Prostate gland (tissue), 2 donors: ENCODE data around the gene EXOC3L1. TPM values are rescaled to one million over a fixed set of nuclear protein-coding genes. Genes with fewer than 3 reads are reported as not detected.

Experiments used
- DNase-seq: peaks from one replicate; pipeline ENCODE4 v3.0.0-alpha.2; 2019; ENCODE audit warnings: low spot score
- H3K27ac ChIP-seq, 2 donors: fragments of 200-600 bp; sonication (generic); 2 replicates each; pipeline ENCODE4 v1.5.1; 2017 to 2019
- H3K27me3 ChIP-seq: fragments of 200-600 bp; sonication (generic); replicated peaks from 2 replicates; pipeline ENCODE4 v1.5.1; 2019; ENCODE audit not compliant: insufficient read depth
- H3K36me3 ChIP-seq, 2 donors: fragments of 200-600 bp; sonication (generic); 1 replicate in 1 of 2; 2 replicates in 1 of 2; pipeline versions ENCODE4 v1.5.1 to v1.8.1; 2017 to 2019
- H3K4me1 ChIP-seq: fragments of 200-600 bp; sonication (generic); replicated peaks from 2 replicates; pipeline ENCODE4 v1.5.1; 2019
- H3K4me3 ChIP-seq, 2 donors: fragments of 200-600 bp; sonication (generic); 2 replicates each; pipeline ENCODE4 v1.5.1; 2017 to 2019
- H3K9me3 ChIP-seq: fragments of 200-600 bp; sonication (generic); 2 replicates; pipeline ENCODE4 v1.5.1; 2017
- CTCF ChIP-seq, 4 experiments: fragments of 200-600 bp in 2 of 4; fragments of 450-650 bp in 2 of 4; sonication (generic) in 2 of 4; IDR thresholded peaks; 1 replicate in 3 of 4; 2 replicates in 1 of 4; pipeline ENCODE4 v1.5.1; 2016 to 2019; ENCODE audit warnings: antibody characterized with exemption in 4 of 4, mild to moderate bottlenecking in 2 of 4, moderate library complexity in 2 of 4
- POLR2A ChIP-seq: fragments of 450-650 bp; IDR thresholded peaks from one replicate; pipeline ENCODE4 v1.6.1; 2016; ENCODE audit warnings: antibody characterized with exemption, mild to moderate bottlenecking
- POLR2AphosphoS5 ChIP-seq: sonication (generic); formaldehyde crosslinking; IDR thresholded peaks from one replicate; pipeline ENCODE4 v1.6.1; 2017; ENCODE audit warnings: antibody characterized with exemption
- WGBS: methylation state at CpG from one replicate; pipeline ENCODE4 v1.1.5; 2018; 5-methylcytosine and 5-hydroxymethylcytosine counted together
- intact Hi-C: fragments of 100-400 bp; cut with DNase I; formaldehyde crosslinking; loops from one replicate; pipeline ENCODE4 v1.14.2; 2022
- total RNA-seq, 2 donors: library from RNA; depleted of rRNA; stranded (reverse); fragments of >200 nt; gene quantifications; one replicate each; pipeline ENCODE4 v1.1.0, GENCODE V29; 2016

The EXOC3L1 gene
- total RNA-seq, 2 donors from 2014 or later: 1.1 to 8.2 TPM

GRCh38 chr16:67190448-67191399, 788 bp upstream of the EXOC3L1 start:
- peaks cover 6 to 15% of the 10 kb centered on the region in 2 donors for H3K36me3 ChIP-seq
- no peak overlapping the region for H3K4me3 ChIP-seq
- H3K4me1 ChIP-seq: peaks cover 18% of the 10 kb centered on the region
- 75% methylated on average over 13 of the region's 13 CpGs for WGBS
- H3K9me3 ChIP-seq: no peaks in the 10 kb centered on the region
- TF ChIP-seq POLR2AphosphoS5: no peak
- TF ChIP-seq CTCF (IDR thresholded peaks at IDR 0.05): no peak
- TF ChIP-seq POLR2A: no peak
- intact Hi-C loops: no loop called here
- H3K27me3 ChIP-seq: no peaks in the 10 kb centered on the region
- DNase-seq: no peak
- no peak overlapping the region for H3K27ac ChIP-seq

- no peaks in the 10 kb centered on the region for H3K9me3 ChIP-seq
- no peak for TF ChIP-seq POLR2AphosphoS5
- no peak for TF ChIP-seq POLR2A
- TF ChIP-seq CTCF (IDR thresholded peaks at IDR 0.05): no peak
- H3K4me3 ChIP-seq: no peak overlapping the region
- WGBS: 92% methylated on average over 14 of the region's 15 CpGs
- no peak for DNase-seq
- intact Hi-C loops: no loop called here
- H3K4me1 ChIP-seq: peaks cover 32% of the 10 kb centered on the region
- H3K27ac ChIP-seq: no peak overlapping the region
- H3K36me3 ChIP-seq: no peaks in the 10 kb centered on the region
- no peaks in the 10 kb centered on the region for H3K27me3 ChIP-seq
These were observed 1.1 kb downstream of the EXOC3L1 start for GRCh38 chr16:67188798-67189197.

- Histone ChIP-seq H3K27me3 (no peaks in the 10 kb centered on the region), H3K36me3 (no peaks in the 10 kb centered on the region), H3K27ac (no peak overlapping the region), H3K4me1 (peaks cover 27% of the 10 kb centered on the region), H3K9me3 (no peaks in the 10 kb centered on the region), H3K4me3 (no peak overlapping the region)
- DNase-seq: no peak
- TF ChIP-seq CTCF (IDR thresholded peaks at IDR 0.05): no peak
- TF ChIP-seq POLR2A: no peak
- TF ChIP-seq POLR2AphosphoS5: no peak
- WGBS: 84% methylated on average over 4 of the region's 4 CpGs
- intact Hi-C loops: no loop called here
These were observed 1.6 kb downstream of the EXOC3L1 start for GRCh38 chr16:67188323-67188722.

GRCh38 chr16:67187175-67187890, 2.6 kb downstream of the EXOC3L1 start:
- Histone ChIP-seq H3K4me1 (peaks cover 18% of the 10 kb centered on the region), H3K36me3 (no peaks in the 10 kb centered on the region), H3K9me3 (no peaks in the 10 kb centered on the region), H3K4me3 (no peak overlapping the region), H3K27ac (no peak overlapping the region), H3K27me3 (no peaks in the 10 kb centered on the region)
- no peak for DNase-seq
- WGBS: 92% methylated on average over 20 of the region's 26 CpGs
- intact Hi-C loops: no loop called here
- TF ChIP-seq POLR2A (no peak), POLR2AphosphoS5 (no peak), CTCF (IDR thresholded peaks at IDR 0.05) (no peak)
